HG03196 (cell line): Measurements from ENCODE around the gene PCNX2.

ENCODE experiments used
- ATAC-seq: cut with Tn5 transposase; IDR thresholded peaks from one replicate; pipeline ENCODE4 v1.9.1; 2021; ENCODE audit not compliant: unreplicated experiment

PCNX2 gene

GRCh38 chr1:233268389-233269022 lies 27.0 kb downstream of the PCNX2 start:
- ATAC-seq = no peak

GRCh38 chr1:233261695-233262094 lies 33.8 kb downstream of the PCNX2 start:
- peak; percentile 16 for ATAC-seq

GRCh38 chr1:233261206-233261605 lies 34.3 kb downstream of the PCNX2 start:
- peak; percentile 97 for ATAC-seq

GRCh38 chr1:233257786-233258185 lies 37.7 kb downstream of the PCNX2 start:
- no peak for ATAC-seq

- ATAC-seq = no peak
These were observed 38.7 kb downstream of the PCNX2 start for GRCh38 chr1:233256789-233257188.

GRCh38 chr1:233256191-233256590 lies 39.3 kb downstream of the PCNX2 start:
- no peak for ATAC-seq

- ATAC-seq = no peak
These were observed 40.4 kb downstream of the PCNX2 start for GRCh38 chr1:233255145-233255544.

- no peak for ATAC-seq
These were observed 41.6 kb downstream of the PCNX2 start for GRCh38 chr1:233253832-233254331.

GRCh38 chr1:233253231-233253831 lies 42.2 kb downstream of the PCNX2 start:
- ATAC-seq = no peak

GRCh38 chr1:233252441-233252840 lies 43.1 kb downstream of the PCNX2 start:
- ATAC-seq = no peak

- ATAC-seq = no peak
These were observed 44.3 kb downstream of the PCNX2 start for GRCh38 chr1:233251201-233251720.

GRCh38 chr1:233248014-233248413 lies 47.5 kb downstream of the PCNX2 start:
- ATAC-seq = no peak

- ATAC-seq = no peak
These were observed 48.6 kb downstream of the PCNX2 start for GRCh38 chr1:233246965-233247364.

GRCh38 chr1:233245191-233245765 lies 50.2 kb downstream of the PCNX2 start:
- no peak for ATAC-seq

- ATAC-seq = no peak
These were observed 51.3 kb downstream of the PCNX2 start for GRCh38 chr1:233244183-233244582.

GRCh38 chr1:233242827-233243483 lies 52.6 kb downstream of the PCNX2 start:
- no peak for ATAC-seq

GRCh38 chr1:233241759-233242158 lies 53.8 kb downstream of the PCNX2 start:
- no peak for ATAC-seq

GRCh38 chr1:233240829-233241682 lies 54.5 kb downstream of the PCNX2 start:
- peak; percentile 58 for ATAC-seq

- ATAC-seq = no peak
These were observed 55.2 kb downstream of the PCNX2 start for GRCh38 chr1:233240371-233240770.

- ATAC-seq = no peak
These were observed 56.6 kb downstream of the PCNX2 start for GRCh38 chr1:233238884-233239431.
